ENCODE results near the gene NSD1.
A peak's percentile ranks its signal among the peaks of the same experiment; 100 is the strongest.

GRCh38 chr5:177309351-177310191 is 176.0 kb downstream of the NSD1 start:
- TF ChIP-seq CTCF (IDR thresholded peaks at IDR 0.05): peak; percentile 66 to 91 (median 84)
- no peak for TF ChIP-seq POLR2A (IDR thresholded peaks at IDR 0.05)
